ENCODE results near the gene WDR46. TPM values are rescaled to one million over a fixed set of nuclear protein-coding genes. Genes with fewer than 3 reads are reported as not detected.
A peak's percentile ranks its signal among the peaks of the same experiment; 100 is the strongest.

The WDR46 gene
- total RNA-seq, 3 donors from 2014 or later, result 48.2 to 75.1 (median 58.8) TPM

DNA sequence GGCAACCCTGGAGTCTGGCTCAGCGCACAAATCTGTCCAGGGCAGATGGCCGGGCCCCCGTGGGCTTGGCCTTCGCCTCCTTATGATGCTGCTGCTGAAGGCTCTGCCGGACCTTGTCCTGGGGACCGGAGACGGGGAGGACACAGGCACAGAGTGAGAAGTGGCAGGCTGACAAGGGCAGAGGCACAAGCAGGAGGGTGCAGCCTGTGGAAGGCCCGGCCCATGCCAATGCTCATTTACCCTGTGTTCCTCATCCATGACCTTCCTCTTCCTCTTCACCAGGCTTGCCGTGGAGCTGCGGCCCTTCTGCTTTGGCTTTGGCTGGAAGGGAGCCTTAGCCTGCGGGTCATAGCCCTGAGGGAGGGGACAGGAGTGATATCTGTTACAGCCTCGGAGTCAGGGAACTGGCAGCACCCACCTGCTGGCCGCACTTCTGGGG lies 9.8 kb downstream of the WDR46 start:
- Histone ChIP-seq H3K4me1 (peaks cover 0 to 22% of the 10 kb centered on the region in 2 donors), H3K27me3 (no peaks in the 10 kb centered on the region), H3K9me3 (no peaks in the 10 kb centered on the region), H3K36me3 (no peaks in the 10 kb centered on the region), H3K27ac (no peak overlapping the region), H3K4me3 (no peak overlapping the region)
- TF ChIP-seq POLR2AphosphoS5 (IDR thresholded peaks at IDR 0.05) (no peak), POLR2A (IDR thresholded peaks at IDR 0.05) (no peak)
- TF ChIP-seq, protein P1, sequence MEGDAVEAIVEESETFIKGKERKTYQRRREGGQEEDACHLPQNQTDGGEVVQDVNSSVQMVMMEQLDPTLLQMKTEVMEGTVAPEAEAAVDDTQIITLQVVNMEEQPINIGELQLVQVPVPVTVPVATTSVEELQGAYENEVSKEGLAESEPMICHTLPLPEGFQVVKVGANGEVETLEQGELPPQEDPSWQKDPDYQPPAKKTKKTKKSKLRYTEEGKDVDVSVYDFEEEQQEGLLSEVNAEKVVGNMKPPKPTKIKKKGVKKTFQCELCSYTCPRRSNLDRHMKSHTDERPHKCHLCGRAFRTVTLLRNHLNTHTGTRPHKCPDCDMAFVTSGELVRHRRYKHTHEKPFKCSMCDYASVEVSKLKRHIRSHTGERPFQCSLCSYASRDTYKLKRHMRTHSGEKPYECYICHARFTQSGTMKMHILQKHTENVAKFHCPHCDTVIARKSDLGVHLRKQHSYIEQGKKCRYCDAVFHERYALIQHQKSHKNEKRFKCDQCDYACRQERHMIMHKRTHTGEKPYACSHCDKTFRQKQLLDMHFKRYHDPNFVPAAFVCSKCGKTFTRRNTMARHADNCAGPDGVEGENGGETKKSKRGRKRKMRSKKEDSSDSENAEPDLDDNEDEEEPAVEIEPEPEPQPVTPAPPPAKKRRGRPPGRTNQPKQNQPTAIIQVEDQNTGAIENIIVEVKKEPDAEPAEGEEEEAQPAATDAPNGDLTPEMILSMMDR (IDR thresholded peaks at IDR 0.05), result no peak
- intact Hi-C loops (cut with DNase I; ENCODE audit: low total_unique reads), result no loop called here
- DNase-seq (ENCODE audit: low spot score in 2 of 2), result no peak

DNA sequence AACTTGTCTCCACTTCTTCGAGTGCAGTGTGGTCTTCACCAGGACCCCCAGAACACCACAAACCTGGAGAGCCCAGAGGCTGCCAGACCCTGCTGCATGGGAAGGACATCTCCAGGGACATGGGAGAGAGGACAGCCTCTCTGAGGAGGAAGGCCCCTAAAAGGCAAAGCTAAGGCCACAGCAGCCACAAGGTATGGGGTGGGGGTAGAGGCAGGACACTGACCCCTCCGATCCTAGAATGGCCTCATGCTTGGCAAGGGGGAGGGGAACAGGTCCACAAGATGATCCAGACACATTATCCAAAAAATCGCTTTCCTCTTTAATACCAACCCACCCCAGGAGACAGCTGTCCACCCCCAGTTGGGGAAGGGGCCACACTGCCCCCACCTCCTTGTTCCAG lies 10.2 kb downstream of the WDR46 start:
- DNase-seq (ENCODE audit: low spot score in 2 of 2), result no peak
- no peak overlapping the region for H3K27ac ChIP-seq
- peaks cover 0 to 26% of the 10 kb centered on the region in 2 donors for H3K4me1 ChIP-seq
- H3K36me3 ChIP-seq, result no peaks in the 10 kb centered on the region
- H3K4me3 ChIP-seq, result no peak overlapping the region
- H3K27me3 ChIP-seq, result no peaks in the 10 kb centered on the region
- intact Hi-C loops (cut with DNase I; ENCODE audit: low total_unique reads), result no loop called here
- no peaks in the 10 kb centered on the region for H3K9me3 ChIP-seq
- TF ChIP-seq POLR2AphosphoS5 (IDR thresholded peaks at IDR 0.05) (no peak), POLR2A (IDR thresholded peaks at IDR 0.05) (no peak)
- TF ChIP-seq, protein P1 (IDR thresholded peaks at IDR 0.05), result no peak

DNA sequence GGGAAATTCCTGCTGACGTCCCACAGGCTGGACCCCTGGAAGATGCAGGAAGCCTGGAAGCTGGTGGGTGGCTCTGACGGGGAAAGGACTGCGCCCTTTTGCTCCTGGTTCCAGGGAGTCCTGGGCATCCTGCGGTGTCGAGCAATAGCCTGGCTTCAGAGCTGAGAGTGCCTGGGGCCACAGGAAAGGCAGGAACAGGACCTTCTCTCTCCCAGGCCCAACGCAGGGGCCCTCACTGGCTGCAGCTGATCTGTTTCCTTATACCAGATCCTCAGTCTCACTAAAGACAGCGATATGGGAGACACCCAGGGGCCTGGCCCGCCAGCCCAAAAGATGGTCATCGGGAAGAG lies 10.7 kb downstream of the WDR46 start:
- TF ChIP-seq, protein P1 (IDR thresholded peaks at IDR 0.05), result no peak
- TF ChIP-seq POLR2AphosphoS5 (IDR thresholded peaks at IDR 0.05), result no peak
- TF ChIP-seq POLR2A (IDR thresholded peaks at IDR 0.05), result no peak
- DNase-seq (ENCODE audit: low spot score in 2 of 2), result no peak
- Histone ChIP-seq H3K9me3 (no peaks in the 10 kb centered on the region), H3K4me1 (peaks cover 0 to 29% of the 10 kb centered on the region in 2 donors), H3K36me3 (no peaks in the 10 kb centered on the region), H3K27ac (peak overlapping the region; percentile 85 to 86), H3K4me3 (no peak overlapping the region), H3K27me3 (no peaks in the 10 kb centered on the region)
- intact Hi-C loops (cut with DNase I; ENCODE audit: low total_unique reads), result no loop called here

DNA sequence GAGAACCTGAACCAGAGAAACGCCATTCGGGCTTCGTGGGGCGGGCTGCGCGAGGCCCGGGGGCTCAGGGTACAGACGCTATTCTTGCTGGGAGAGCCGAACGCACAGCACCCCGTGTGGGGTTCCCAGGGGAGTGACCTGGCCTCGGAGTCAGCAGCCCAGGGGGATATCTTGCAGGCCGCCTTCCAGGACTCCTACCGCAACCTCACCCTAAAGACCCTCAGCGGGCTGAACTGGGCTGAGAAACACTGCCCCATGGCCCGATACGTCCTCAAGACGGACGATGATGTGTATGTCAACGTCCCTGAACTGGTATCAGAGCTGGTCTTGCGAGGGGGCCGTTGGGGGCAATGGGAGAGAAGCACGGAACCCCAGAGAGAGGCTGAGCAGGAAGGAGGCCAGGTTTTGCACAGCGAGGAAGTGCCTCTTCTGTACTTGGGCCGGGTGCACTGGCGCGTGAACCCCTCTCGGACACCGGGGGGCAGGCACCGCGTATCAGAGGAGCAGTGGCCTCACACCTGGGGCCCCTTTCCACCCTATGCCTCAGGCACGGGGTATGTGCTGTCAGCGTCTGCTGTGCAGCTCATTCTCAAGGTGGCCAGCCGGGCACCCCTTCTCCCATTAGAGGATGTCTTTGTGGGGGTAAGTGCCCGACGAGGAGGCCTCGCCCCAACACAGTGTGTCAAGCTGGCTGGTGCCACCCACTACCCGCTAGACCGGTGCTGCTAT lies 11.2 kb downstream of the WDR46 start:
- intact Hi-C loops (cut with DNase I; ENCODE audit: low total_unique reads), result no loop called here
- Histone ChIP-seq H3K4me3 (peak overlapping the region; percentile 58 to 78 (median 71)), H3K9me3 (no peaks in the 10 kb centered on the region), H3K4me1 (peaks cover 0 to 35% of the 10 kb centered on the region in 2 donors), H3K27ac (peak overlapping the region; percentile 85 to 86), H3K36me3 (no peaks in the 10 kb centered on the region), H3K27me3 (no peaks in the 10 kb centered on the region)
- DNase-seq (ENCODE audit: low spot score in 2 of 2), result no peak
- TF ChIP-seq POLR2A (IDR thresholded peaks at IDR 0.05), result no peak
- TF ChIP-seq, protein P1 (IDR thresholded peaks at IDR 0.05), result no peak
- no peak for TF ChIP-seq POLR2AphosphoS5 (IDR thresholded peaks at IDR 0.05)

DNA sequence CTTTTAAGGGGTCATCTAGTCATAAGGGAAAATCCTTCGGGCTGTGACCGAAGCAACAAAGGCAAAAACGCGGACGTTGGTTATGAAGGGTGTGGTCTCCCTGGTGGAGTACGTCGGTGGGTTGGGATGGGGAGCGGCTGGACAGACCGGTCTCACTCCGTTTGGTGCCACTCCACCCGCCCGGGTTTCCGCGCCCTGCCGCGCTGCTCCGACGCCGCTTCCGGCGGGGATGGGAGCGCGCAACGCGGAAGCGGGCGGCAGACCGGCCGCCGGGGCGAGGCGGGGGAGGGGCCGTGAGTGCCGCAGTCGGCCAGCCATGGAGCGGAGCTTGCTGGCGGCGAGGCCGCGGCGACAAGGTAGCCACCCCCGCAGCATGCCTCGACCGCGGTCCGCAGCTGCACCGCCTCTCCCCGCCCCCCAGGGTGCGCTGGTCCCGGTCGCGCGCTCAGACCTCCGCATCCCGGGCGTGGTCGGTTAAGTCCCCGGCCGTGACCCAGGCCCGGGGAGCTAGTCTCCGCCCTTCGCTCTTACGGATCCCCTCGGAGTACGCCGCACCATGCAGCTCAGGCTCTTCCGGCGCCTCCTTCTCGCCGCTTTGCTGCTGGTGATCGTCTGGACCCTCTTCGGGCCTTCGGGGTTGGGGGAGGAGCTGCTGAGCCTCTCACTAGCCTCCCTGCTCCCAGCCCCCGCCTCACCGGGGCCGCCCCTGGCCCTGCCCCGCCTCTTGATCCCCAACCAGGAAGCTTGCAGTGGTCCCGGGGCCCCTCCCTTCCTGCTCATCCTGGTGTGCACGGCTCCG lies 12.0 kb downstream of the WDR46 start, which contains the start of gene B3GALT4:
Gene B3GALT4, plus strand, starts transcription at position 260 of the 799 bp plus-strand sequence. Its CDS starts 297 bp downstream, at position 557.
- peak; percentile 60 to 78 for DNase-seq (ENCODE audit: low spot score in 2 of 2)
- TF ChIP-seq POLR2AphosphoS5 (IDR thresholded peaks at IDR 0.05) (peak; percentile 31 to 39 (median 35)), POLR2A (IDR thresholded peaks at IDR 0.05) (no peak)
- TF ChIP-seq, protein P1 (IDR thresholded peaks at IDR 0.05), result peak; percentile 36 to 54 (median 38)
- no peaks in the 10 kb centered on the region for H3K36me3 ChIP-seq

More for the DNA sequence above, 12.0 kb downstream of the WDR46 start, which contains the start of gene B3GALT4:
- Histone ChIP-seq H3K27ac (peak within 1 kb of the TSS; percentile 85 to 86), H3K4me1 (peaks cover 0 to 39% of the 10 kb centered on the region in 2 donors), H3K27me3 (no peaks in the 10 kb centered on the region), H3K4me3 (peak within 1 kb of the TSS; percentile 58 to 78 (median 71)), H3K9me3 (no peaks in the 10 kb centered on the region)
- intact Hi-C loops (cut with DNase I; ENCODE audit: low total_unique reads), result no loop called here

Measured in breast epithelium (tissue), 4 donors.